GM13977 (cell line): Measurements from ENCODE around the gene HP1BP3.

Experiments used
- DNase-seq: peaks from one replicate; pipeline ENCODE4 v3.0.0; 2012; ENCODE audit warnings: low spot score
- in situ Hi-C: fragments of 300-500 bp; cut with MboI; formaldehyde crosslinking; loops from one replicate; pipeline ENCODE4 v1.12.0; 2022; ENCODE audit warnings: low sequenced_read_pairs, low pct_unique_long_range_greater_than_20kb, mixed read lengths, inconsistent platforms; ENCODE audit not compliant: unreplicated experiment
- TF ChIP-seq, protein P1 (sequence below): IDR thresholded peaks from 2 replicates; pipeline ENCODE4 v1.5.1; 2012; ENCODE audit warnings: mild to moderate bottlenecking, control low read depth; ENCODE audit not compliant: insufficient read depth; ENCODE audit errors: extremely low read depth, missing control alignments

HP1BP3 gene

DNA sequence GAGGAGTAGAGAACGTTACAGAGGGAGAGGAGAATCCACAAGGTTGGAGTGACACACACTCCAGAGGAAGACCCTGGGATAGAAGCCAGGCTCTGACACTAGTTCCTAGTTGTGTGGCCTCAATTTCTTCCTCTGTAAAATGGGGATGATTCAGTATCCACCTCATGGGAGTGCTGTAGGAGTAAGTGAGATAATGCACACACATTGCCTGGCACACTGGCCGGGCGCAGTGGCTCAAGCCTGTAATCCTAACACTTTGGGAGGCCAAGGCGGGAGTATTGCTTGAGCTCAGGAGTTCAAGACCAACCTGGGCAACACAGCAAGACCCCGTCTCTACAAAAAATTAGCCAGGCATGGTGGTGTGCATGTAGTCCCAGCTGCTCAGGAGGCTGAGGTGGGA is 78.2 kb downstream of the HP1BP3 start:
- no peak for DNase-seq
- in situ Hi-C loops, result no loop called here
- TF ChIP-seq, protein P1, sequence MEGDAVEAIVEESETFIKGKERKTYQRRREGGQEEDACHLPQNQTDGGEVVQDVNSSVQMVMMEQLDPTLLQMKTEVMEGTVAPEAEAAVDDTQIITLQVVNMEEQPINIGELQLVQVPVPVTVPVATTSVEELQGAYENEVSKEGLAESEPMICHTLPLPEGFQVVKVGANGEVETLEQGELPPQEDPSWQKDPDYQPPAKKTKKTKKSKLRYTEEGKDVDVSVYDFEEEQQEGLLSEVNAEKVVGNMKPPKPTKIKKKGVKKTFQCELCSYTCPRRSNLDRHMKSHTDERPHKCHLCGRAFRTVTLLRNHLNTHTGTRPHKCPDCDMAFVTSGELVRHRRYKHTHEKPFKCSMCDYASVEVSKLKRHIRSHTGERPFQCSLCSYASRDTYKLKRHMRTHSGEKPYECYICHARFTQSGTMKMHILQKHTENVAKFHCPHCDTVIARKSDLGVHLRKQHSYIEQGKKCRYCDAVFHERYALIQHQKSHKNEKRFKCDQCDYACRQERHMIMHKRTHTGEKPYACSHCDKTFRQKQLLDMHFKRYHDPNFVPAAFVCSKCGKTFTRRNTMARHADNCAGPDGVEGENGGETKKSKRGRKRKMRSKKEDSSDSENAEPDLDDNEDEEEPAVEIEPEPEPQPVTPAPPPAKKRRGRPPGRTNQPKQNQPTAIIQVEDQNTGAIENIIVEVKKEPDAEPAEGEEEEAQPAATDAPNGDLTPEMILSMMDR, result no peak

DNA sequence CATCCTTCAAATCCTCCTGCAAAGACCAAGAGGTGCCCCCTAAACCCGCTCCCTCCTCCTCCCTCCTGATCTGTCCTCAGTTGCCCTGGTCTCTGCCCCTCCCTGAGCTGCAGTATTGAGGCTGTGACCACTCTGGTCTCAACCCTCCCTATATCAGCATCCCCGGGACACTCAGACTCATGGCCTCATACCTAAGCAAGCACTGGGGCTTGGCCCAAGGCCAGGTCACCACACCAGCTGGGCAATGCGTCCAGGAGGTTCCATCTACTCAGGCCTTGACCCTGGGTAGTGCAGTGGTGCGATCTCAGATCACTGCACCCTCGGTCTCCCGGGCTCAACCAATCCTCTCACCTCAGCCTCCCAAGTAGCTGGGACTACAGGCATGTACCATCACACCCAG is 79.0 kb downstream of the HP1BP3 start:
- DNase-seq, result no peak
- TF ChIP-seq, protein P1, result no peak
- in situ Hi-C loops, result no loop called here

DNA sequence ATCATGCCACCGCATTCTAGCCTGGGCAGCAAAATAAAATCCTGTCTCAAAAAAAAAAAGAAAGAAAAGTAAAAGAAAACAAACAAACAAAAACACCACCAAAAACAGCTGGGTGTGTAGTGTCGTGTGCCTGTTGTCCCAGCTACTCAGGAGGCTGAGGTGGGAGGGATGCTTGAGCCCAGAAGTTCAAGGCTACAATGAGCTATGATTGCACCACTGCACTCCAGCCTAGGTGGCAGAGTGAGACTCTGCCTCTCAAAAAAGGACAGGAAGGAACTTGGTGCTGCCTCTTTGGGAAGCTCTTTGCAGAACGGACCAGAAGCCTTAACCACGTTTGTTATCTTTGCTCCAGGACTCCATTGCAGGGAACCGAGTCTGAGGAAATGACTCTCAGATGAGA is 80.3 kb downstream of the HP1BP3 start:
- TF ChIP-seq, protein P1, result no peak
- DNase-seq, result no peak
- in situ Hi-C loops, result no loop called here

DNA sequence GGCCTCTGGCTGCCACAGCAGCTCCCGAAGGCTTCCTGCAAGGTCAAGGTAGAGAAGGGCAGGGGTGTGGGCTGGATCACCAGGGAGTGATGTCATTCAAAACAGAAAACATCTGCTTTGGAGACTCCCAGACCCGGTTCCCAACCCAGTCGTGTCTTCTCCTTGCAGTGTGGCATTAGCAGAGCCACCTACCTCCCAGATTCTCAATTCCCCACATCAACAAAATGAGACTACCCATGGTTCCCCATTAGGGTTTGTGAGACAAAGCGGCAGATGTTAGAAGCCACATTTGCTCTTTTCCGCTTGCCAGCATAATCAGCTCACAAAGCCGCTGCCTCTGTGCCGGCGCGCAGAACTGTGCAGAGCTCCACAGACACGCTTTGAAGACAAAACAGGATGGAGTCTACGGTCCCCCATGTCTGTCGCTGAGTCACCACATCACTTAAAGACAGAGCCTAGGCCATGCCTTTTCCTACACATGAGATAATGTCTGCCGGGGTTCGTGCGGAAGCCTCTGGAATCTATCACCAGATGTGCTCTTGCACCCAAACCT is 81.8 kb downstream of the HP1BP3 start:
- no peak for DNase-seq

DNA sequence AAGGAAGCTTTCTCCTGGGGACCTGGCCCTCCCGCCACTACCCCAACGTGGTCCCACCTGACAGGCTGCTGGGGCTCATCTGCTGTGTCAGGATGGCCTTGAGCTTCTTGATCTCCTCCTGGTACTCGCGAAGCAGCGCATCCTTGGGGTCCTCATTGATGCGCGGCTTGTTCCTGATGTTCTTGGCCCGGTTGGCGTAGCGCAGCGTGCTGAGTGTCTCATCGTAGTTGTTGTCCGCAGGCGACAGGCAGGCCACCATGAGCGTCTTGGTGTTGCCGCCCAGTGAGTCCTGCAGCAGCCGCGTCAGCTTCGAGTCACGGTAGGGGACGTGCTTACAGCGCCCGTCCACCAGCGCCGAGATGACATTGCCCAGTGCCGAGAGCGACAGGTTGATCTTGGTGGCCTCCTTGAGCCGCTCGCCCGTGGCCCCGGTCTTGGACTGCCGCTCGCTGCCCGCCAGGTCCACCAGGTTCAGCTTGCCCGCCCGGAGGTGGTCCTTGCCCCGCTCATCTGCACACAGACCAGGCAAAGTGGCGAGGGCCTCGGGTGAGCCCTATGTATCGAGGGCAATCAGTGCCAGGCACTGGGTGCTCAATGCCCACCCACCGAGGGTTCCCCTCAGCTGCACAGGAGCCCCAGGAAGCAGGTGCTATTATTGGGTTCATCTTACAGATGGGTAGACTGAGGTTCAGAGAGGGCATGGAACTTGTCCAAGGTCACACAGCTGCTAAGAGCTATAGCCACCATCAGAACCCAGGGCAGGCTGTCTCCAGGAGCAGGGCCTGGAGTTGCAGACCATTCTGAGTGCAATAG is 82.5 kb downstream of the HP1BP3 start:
- in situ Hi-C loops, result no loop called here
- DNase-seq, result no peak
- TF ChIP-seq, protein P1, result no peak

More for the DNA sequence above, 81.8 kb downstream of the HP1BP3 start:
- in situ Hi-C loops, result no loop called here
- TF ChIP-seq, protein P1, result no peak

DNA sequence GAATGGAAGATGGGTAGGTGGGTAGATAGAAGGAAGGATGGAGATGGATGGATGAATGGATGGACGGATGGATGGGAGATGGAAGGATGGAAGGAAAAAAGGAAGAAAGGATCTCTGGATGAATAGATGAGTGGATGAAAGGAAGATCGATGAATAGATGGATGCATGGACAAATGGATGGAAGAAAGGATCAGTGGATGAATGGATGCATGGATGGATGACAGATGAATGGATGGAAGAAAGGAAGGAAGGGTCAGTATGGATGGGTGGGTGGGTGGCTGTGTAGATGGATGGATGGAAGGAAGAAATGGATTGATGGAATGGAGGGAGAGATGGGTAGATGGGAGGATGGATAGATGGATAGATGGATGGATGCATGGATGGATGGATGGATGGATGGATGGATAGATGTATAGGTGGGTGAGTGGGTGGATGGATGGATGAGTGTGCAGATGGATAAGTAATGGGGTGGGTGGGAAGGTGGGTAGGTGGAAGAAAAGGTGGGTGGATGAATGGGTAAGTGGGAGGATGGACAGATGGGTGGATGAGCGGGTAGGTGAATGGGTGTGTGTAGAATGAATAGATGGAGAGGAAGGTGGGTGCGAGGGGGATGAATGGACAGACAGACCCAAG is 83.9 kb downstream of the HP1BP3 start:
- DNase-seq, result no peak
- TF ChIP-seq, protein P1, result no peak
- in situ Hi-C loops, result no loop called here
